GM12878 (cell line): ENCODE data around the gene IL19.

Experiments used
- BCL11A ChIP-seq: IDR thresholded peaks from 2 replicates; pipeline ENCODE4 v1.6.1; 2011; ENCODE audit warnings: low read depth, low read length
- BCLAF1 ChIP-seq: fragments of 450-650 bp; IDR thresholded peaks from 2 replicates; pipeline ENCODE4 v1.6.1; 2017; ENCODE audit warnings: antibody characterized with exemption, mild to moderate bottlenecking, moderate library complexity
- E2F4 ChIP-seq: IDR thresholded peaks from 2 replicates; pipeline ENCODE4 v1.6.1; 2012; ENCODE audit warnings: low read depth, low read length, improper control_type of control experiment
- NFIC ChIP-seq: IDR thresholded peaks from 2 replicates; pipeline ENCODE4 v1.6.1; 2012; ENCODE audit warnings: low read depth, mild to moderate bottlenecking, inconsistent platforms, low read length, moderate library complexity
- POLR2A ChIP-seq: IDR thresholded peaks from 2 replicates; pipeline ENCODE4 v1.6.1; 2011; ENCODE audit warnings: low read depth, mild to moderate bottlenecking, low read length
- SMARCA5 ChIP-seq: fragments of 450-650 bp; IDR thresholded peaks from 2 replicates; pipeline ENCODE4 v1.6.1; 2017; ENCODE audit warnings: mild to moderate bottlenecking
- SREBF2 ChIP-seq: IDR thresholded peaks from 2 replicates; pipeline ENCODE4 v1.6.1; 2012; ENCODE audit warnings: mild to moderate bottlenecking, low read length
- ZSCAN29 ChIP-seq: fragments of 450-650 bp; IDR thresholded peaks from 2 replicates; pipeline ENCODE4 v1.6.1; 2017; ENCODE audit warnings: mild to moderate bottlenecking, moderate library complexity

GRCh38 chr1:206859082-206859521 is 88.5 kb downstream of the IL19 start:
- no peak for TF ChIP-seq BCL11A
- TF ChIP-seq ZSCAN29 = no peak
- TF ChIP-seq E2F4 = no peak
- no peak for TF ChIP-seq POLR2A
- TF ChIP-seq SREBF2 = no peak
- TF ChIP-seq SMARCA5 = no peak
- no peak for TF ChIP-seq BCLAF1
- TF ChIP-seq NFIC = no peak
